Fibroblast of pulmonary artery (primary cell): Measurements from ENCODE around the gene CD79A.
"Not testable (repeated sequence)": the region's sequence is repeated elsewhere in the genome, so short reads cannot be mapped to it uniquely, and the experiment has no call there.

ENCODE experiments used
- DNase-seq: peaks from one replicate; pipeline ENCODE4 v3.0.0-alpha.2; 2010; ENCODE audit warnings: low read depth
- H3K4me3 ChIP-seq: replicated peaks from 2 replicates; pipeline ENCODE4 v1.5.1; 2011; ENCODE audit warnings: low read depth, mild to moderate bottlenecking, control low read depth, low read length, moderate library complexity
- CTCF ChIP-seq: IDR thresholded peaks from 2 replicates; pipeline ENCODE4 v1.5.1; 2011; ENCODE audit warnings: mild to moderate bottlenecking, control low read depth, low read length, inconsistent platforms; ENCODE audit errors: missing control alignments

CD79A gene

GRCh38 chr19:41869374-41869955 is 7.6 kb upstream of the CD79A start:
- no peak for TF ChIP-seq CTCF
- DNase-seq = no peak
- H3K4me3 ChIP-seq = no peak overlapping the region

- no peak overlapping the region for H3K4me3 ChIP-seq
- peak; percentile 29 for DNase-seq
- no peak for TF ChIP-seq CTCF
Observed at GRCh38 chr19:41870401-41870873, 6.6 kb upstream of the CD79A start.

GRCh38 chr19:41871573-41872383 is 5.3 kb upstream of the CD79A start:
- DNase-seq = no peak
- TF ChIP-seq CTCF = no peak
- no peak overlapping the region for H3K4me3 ChIP-seq

GRCh38 chr19:41872384-41872774 is 4.7 kb upstream of the CD79A start:
- DNase-seq = no peak
- TF ChIP-seq CTCF = no peak
- H3K4me3 ChIP-seq = no peak overlapping the region

- no peak overlapping the region for H3K4me3 ChIP-seq
- peak; percentile 67 for DNase-seq
- peak; percentile 71 for TF ChIP-seq CTCF
Observed at GRCh38 chr19:41872775-41873647, 4.1 kb upstream of the CD79A start.

GRCh38 chr19:41875973-41876372 is 1.1 kb upstream of the CD79A start:
- DNase-seq, H3K4me3 ChIP-seq: not testable (repeated sequence)
